ELR (cell line): Measurements from ENCODE around the gene EFL1.
"Not testable (repeated sequence)": the region's sequence is repeated elsewhere in the genome, so short reads cannot be mapped to it uniquely, and the experiment has no call there.

Source experiments
- DNase-seq: peaks from one replicate; pipeline ENCODE4 v3.0.0-alpha.2; 2015; ENCODE audit warnings: low read depth

Gene EFL1

DNA sequence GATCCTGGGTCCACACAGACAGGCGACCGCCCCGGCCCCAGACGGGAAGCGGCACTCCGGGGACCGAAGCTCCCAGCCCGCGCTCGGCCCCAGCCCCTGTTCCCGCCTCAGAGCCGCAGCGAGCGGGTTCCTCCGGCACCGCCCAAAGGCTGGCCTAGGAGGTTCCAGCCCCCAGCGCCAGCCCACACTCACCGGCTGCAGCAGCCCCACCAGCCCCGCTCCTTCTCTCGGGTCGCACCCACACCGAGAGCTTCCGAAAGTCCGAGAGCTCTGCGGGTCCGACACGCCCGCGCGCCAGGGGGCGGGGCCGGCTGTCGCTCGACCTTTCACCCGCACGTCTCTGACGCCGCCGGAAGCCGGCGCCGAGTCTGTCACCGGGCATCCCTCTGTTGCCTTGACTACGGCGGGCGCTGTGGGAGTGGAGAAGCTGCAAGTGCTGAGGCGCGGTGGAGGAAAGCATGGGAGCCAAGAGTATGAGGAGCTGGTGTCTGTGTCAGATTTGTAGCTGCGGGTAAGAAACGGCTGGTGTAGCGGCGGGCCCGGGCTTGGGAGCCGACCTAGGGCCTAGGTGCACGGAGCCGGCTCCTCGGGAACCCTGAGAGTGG is at the start of gene EFL1, which contains the start of gene SAXO2:
EFL1 (minus strand) TSS at position 313 of the 605 bp plus-strand sequence. CDS start 956 bp downstream, outside the sequence.
SAXO2 (plus strand) TSS at position 397 of the 605 bp plus-strand sequence; CDS start at position 459, 62 bp downstream.
- DNase-seq: peak; percentile 88

GRCh38 chr15:82311321-82311720 is 48.8 kb upstream of the EFL1 start:
- DNase-seq: not testable (repeated sequence)

DNA sequence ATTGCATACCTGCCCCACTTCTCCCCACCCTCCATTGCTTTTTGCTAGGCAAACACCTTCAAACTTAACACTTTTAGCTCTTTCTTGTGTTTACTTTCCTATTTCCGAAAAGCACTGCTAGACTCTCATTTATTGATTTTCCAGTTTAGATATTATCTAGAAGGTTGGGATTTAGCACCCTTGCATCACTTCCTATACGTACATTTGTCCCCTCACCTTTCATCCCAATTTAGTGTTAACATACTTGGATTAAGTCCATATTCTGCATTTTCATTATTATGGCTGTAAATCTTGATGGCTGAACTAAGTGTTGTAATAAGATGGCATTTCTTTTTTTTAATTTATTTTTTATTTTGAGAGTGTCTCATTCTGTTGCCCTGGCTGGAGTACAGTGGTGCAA is 47.3 kb upstream of the EFL1 start:
- no peak for DNase-seq

DNA sequence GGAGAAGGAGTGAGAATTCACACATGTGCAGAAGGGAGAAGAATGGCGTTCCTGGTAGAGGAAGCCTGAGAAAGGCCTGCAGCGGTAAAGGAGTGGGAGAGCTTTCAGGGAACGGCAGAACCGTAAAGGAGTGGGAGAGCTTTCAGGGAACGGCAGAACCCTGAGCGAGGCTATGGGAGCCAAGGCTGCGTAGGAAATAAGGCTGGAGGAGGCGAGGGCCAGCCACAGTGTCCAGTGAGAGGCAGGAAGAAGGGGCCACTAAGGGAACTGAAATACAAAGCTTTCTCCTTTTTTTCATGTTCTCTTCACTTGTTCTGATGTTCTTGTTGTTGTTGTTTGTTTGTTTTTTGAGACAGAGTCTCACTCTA is 45.2 kb upstream of the EFL1 start:
- DNase-seq: no peak

GRCh38 chr15:82306791-82307713 is 44.5 kb upstream of the EFL1 start:
- DNase-seq: no peak

GRCh38 chr15:82305621-82306048 is 43.1 kb upstream of the EFL1 start:
- no peak for DNase-seq

- no peak for DNase-seq
Measured at GRCh38 chr15:82304778-82305090, 42.2 kb upstream of the EFL1 start.

GRCh38 chr15:82303956-82304777 is 41.6 kb upstream of the EFL1 start:
- no peak for DNase-seq

DNA sequence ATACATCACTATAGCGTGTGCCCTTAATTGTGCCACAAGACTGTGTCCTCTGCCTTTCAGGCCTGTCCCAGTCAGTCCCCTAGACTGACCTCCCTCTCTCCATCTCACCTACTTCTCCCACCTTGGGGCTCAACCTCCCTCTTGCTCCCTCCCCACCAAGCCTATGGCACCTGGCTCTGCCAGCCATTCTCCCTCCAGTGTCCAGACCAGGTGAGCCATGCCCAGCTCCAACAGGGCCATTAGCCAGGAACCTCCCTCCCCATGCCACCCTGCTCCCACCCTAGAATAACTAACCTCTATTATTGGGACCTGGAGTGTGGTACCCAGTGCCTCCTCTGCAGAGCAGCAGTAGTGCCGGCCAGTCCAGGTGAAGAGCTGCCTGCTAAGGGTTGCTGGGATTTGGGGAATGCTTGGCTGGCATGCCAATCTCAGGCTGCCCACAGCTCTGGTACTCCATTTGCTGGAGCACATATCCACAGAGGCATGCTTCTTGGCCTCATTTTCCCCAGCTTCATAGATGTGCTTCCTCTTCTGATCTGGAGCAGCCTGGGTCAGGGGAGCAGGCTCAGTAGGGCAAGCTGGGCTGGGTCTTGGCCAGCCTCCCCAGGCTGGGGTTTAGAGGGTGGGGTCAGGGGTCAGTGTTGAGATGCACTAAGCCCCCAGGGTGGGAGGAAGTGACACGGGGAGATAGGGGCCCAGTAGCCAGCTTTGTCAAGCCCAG is 38.9 kb upstream of the EFL1 start:
- DNase-seq: no peak

DNA sequence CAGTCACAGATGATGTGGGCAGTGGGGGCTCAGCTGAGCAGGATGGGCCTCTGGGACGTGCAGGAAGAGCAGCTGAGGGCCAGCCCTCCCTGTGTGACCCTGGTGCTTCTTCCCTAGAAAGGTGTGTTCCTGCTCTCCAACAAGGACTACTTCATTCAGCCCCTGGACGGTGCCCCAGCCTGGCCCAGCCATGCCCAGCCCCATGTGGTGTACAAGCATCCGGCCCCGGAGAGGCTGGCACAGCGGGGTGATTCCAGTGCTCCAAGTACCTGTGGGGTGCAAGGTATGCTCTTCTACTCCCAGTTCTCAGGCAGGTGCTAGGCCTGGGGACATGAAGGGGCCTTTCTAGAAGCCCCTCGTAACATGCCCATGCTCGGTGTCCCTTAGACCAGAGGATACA is 38.3 kb upstream of the EFL1 start:
- no peak for DNase-seq

DNA sequence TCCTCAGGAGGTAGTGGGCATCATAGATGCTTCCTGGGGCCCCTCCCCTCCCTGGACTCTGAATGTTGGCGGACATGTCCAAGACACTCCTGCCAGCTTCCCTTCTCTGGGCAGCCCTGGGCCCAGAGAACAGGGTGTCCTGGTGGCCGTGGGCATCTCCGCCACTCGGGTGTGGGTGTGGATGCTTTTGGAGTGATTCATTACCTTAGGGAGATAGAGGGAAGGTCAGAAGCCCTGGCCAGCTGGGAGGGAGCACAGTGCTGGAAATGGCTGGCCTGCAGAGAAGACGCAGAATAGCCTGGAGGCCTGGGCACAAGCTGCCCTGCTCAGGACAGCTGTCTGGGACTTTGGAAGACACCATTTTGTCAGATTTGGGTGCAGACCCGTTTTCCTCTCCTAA is 37.8 kb upstream of the EFL1 start:
- DNase-seq: peak; percentile 34

GRCh38 chr15:82299511-82299914 is 37.0 kb upstream of the EFL1 start:
- DNase-seq: not testable (repeated sequence)

- DNase-seq: no peak
Measured at GRCh38 chr15:82298520-82298919, 36.0 kb upstream of the EFL1 start.

- DNase-seq: no peak
Measured at GRCh38 chr15:82298032-82298431, 35.5 kb upstream of the EFL1 start.

- DNase-seq: no peak
Measured at GRCh38 chr15:82297546-82297945, 35.0 kb upstream of the EFL1 start.

- no peak for DNase-seq
Measured at GRCh38 chr15:82294061-82294690, 31.6 kb upstream of the EFL1 start.

DNA sequence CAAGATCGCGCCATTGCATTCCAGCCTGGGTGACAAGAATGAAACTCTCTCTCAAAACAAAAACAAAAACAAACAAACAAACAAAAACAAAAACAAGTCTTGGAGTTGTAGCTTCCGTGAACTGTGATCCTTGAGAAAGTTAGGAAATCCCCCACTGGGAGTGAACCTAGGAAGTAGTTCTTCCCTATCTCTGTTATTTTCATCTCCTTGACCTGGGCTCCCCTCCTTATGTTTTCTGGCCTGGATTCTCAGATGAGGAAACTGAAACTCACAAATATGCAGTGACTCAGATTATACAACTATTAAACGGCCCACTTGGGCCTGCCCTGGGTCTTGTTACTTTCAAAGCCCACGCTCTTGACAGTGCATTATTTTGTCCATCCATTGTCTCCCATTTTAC is 29.7 kb upstream of the EFL1 start:
- peak; percentile 30 for DNase-seq

- not testable (repeated sequence) for DNase-seq
Measured at GRCh38 chr15:82288202-82288601, 25.7 kb upstream of the EFL1 start.

DNA sequence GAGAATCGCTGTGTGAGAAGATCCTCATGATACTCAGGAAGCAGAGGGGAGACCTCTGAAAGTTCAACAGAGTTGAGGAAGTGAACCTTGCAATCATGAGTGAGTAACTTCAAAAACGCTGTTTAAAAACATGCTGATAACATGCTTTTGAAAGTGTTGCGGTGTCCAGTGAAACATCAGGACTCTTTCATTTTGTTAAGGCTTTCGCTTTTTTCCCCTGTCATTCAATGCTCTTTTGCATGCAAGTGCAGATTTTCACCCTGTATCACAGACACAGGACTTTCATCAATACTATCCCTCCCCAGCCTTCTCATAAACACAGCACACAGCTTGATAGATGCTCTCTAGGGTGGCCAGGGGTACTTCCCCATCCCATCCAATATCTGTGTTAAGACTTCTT is 23.9 kb upstream of the EFL1 start:
- not testable (repeated sequence) for DNase-seq

GRCh38 chr15:82284381-82284780 is 21.8 kb upstream of the EFL1 start:
- not testable (repeated sequence) for DNase-seq

- DNase-seq: not testable (repeated sequence)
Measured at GRCh38 chr15:82282386-82282785, 19.9 kb upstream of the EFL1 start.
